Measurements from ENCODE around the gene FAM89B.

DNA sequence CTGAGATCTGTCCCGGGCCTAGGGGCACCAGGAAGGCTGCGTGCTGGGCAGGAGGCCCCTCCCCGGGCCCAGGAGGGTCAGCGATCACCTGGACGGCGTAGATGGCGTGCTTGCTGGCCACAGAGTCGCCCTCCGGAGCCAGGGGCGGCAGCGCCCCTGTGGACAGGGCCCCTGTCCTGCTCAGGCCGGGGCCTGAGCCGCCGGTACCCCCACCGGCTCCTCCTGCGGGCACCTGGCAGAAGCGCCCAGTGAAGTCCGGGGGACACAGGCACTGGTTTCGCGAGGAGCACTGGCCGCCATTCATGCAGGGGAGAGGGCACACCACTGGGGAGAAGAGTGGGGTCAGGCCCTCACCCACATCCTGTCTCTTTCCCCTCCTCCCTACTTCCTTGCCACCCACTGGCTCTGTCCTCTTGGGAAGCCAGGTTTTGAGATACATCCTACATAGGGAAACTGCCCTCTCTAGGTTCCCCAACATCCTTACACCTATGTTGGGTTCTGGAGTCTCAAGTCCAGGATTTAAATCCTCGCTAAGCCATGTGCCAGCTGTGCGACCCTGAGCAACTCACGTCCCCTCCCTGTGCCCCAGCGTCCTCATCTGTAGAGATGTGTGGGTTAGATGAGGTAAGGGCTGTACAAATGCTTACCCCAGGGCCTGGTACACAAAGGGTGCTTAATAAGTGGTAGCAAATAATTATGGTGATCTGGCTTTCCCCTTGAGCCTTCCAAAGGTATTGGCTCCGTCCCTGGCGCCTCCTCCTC, 18.1 kb upstream of the FAM89B start:
- TF ChIP-seq, protein P1, sequence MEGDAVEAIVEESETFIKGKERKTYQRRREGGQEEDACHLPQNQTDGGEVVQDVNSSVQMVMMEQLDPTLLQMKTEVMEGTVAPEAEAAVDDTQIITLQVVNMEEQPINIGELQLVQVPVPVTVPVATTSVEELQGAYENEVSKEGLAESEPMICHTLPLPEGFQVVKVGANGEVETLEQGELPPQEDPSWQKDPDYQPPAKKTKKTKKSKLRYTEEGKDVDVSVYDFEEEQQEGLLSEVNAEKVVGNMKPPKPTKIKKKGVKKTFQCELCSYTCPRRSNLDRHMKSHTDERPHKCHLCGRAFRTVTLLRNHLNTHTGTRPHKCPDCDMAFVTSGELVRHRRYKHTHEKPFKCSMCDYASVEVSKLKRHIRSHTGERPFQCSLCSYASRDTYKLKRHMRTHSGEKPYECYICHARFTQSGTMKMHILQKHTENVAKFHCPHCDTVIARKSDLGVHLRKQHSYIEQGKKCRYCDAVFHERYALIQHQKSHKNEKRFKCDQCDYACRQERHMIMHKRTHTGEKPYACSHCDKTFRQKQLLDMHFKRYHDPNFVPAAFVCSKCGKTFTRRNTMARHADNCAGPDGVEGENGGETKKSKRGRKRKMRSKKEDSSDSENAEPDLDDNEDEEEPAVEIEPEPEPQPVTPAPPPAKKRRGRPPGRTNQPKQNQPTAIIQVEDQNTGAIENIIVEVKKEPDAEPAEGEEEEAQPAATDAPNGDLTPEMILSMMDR (IDR thresholded peaks at IDR 0.05) = no peak
- no peak for TF ChIP-seq POLR2A (IDR thresholded peaks at IDR 0.05)
